ENCODE results near the gene DHRS3.
"Not testable (repeated sequence)": the region's sequence is repeated elsewhere in the genome, so short reads cannot be mapped to it uniquely, and the experiment has no call there.

The DHRS3 gene

GRCh38 chr1:12567288-12567819, 50.7 kb downstream of the DHRS3 start:
- no peak for DNase-seq (ENCODE audit: low spot score)
- POLR2A ChIA-PET (ENCODE audit: low non-redundant PET), result no interaction called here
- CTCF ChIA-PET, result interaction anchor here (0.6 kb wide), 1 partner anchor 27 kb away, joined by 3 read pairs; no protein-coding TSS in a partner anchor
- TF ChIP-seq CTCF (conservative IDR thresholded peaks at IDR 0.05; ENCODE audit: low read depth), result no peak
- H3K27ac ChIP-seq, result no peak overlapping the region

GRCh38 chr1:12566484-12567287, 51.3 kb downstream of the DHRS3 start:
- H3K27ac ChIP-seq, result no peak overlapping the region
- POLR2A ChIA-PET (ENCODE audit: low non-redundant PET), result no interaction called here
- TF ChIP-seq CTCF (conservative IDR thresholded peaks at IDR 0.05; ENCODE audit: low read depth), result no peak
- CTCF ChIA-PET, result interaction anchor here (0.6 kb wide), 1 partner anchor 28 kb away, joined by 3 read pairs; no protein-coding TSS in a partner anchor
- DNase-seq (ENCODE audit: low spot score), result no peak

GRCh38 chr1:12565966-12566352, 52.1 kb downstream of the DHRS3 start:
- POLR2A ChIA-PET (ENCODE audit: low non-redundant PET), result no interaction called here
- H3K27ac ChIP-seq, result no peak overlapping the region
- DNase-seq (ENCODE audit: low spot score), result no peak
- TF ChIP-seq CTCF (conservative IDR thresholded peaks at IDR 0.05; ENCODE audit: low read depth), result no peak
- CTCF ChIA-PET, result no interaction called here

GRCh38 chr1:12565094-12565965, 52.7 kb downstream of the DHRS3 start:
- ChIA-PET CTCF (no interaction called here), POLR2A (ENCODE audit: low non-redundant PET) (no interaction called here)
- no peak for DNase-seq (ENCODE audit: low spot score)
- TF ChIP-seq CTCF (conservative IDR thresholded peaks at IDR 0.05; ENCODE audit: low read depth), result no peak
- no peak overlapping the region for H3K27ac ChIP-seq

- H3K27ac ChIP-seq; DNase-seq (ENCODE audit: low spot score); CTCF ChIA-PET; POLR2A ChIA-PET (ENCODE audit: low non-redundant PET): not testable (repeated sequence)
Observed at GRCh38 chr1:12564251-12564650, 53.8 kb downstream of the DHRS3 start.

GRCh38 chr1:12562955-12563576, 54.9 kb downstream of the DHRS3 start:
- no peak for DNase-seq (ENCODE audit: low spot score)
- ChIA-PET POLR2A (ENCODE audit: low non-redundant PET) (no interaction called here), CTCF (no interaction called here)
- no peak for TF ChIP-seq CTCF (conservative IDR thresholded peaks at IDR 0.05; ENCODE audit: low read depth)
- H3K27ac ChIP-seq, result no peak overlapping the region

All from RWPE1 (cell line).